ENCODE data around the gene MRO. TPM values are rescaled to one million over a fixed set of nuclear protein-coding genes. Genes with fewer than 3 reads are reported as not detected.

The MRO gene
- total and polyA plus RNA-seq, 2 of the 8 experiments (the other 6 are each of a cell fraction or from before 2014, with no cell fraction given), result 0.65 to 1.0 TPM

GRCh38 chr18:50863840-50864375, 44.1 kb upstream of the MRO start (continued):
- TF ChIP-seq JUN (IDR thresholded peaks at IDR 0.05; ENCODE audit: low read depth, low read length), result no peak
- no peak for TF ChIP-seq TAF1 (IDR thresholded peaks at IDR 0.05; ENCODE audit: low read depth, low read length)
- no peak for TF ChIP-seq SP2 (IDR thresholded peaks at IDR 0.05; ENCODE audit: low read length)
